Fibroblast of upper back skin (primary cell): ENCODE data around the gene TRAF3IP1.
"Not testable (repeated sequence)": the region's sequence is repeated elsewhere in the genome, so short reads cannot be mapped to it uniquely, and the experiment has no call there.

Experiments
- DNase-seq: peaks from one replicate; pipeline ENCODE4 v3.0.0-alpha.2; 2013

The TRAF3IP1 gene

DNA sequence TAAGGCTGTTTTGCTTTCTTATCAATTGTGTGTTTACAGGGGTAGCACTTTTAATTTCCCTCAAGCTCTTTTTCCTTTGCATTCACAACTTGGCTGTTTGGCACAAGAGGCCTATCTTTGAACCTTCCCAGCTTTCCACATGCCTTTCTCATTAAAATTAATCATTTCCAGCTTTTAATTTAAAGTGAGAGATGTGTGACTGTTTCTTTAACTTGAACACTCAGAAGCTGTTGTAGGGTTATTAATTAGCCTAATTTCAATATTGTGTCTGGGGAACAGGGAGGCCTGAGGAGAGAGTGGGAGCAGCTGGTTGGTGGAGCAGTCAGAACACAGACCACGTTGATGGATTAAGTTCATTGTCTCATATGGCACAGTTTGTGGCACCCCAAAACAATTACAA lies 111.1 kb downstream of the TRAF3IP1 start:
- DNase-seq = no peak

DNA sequence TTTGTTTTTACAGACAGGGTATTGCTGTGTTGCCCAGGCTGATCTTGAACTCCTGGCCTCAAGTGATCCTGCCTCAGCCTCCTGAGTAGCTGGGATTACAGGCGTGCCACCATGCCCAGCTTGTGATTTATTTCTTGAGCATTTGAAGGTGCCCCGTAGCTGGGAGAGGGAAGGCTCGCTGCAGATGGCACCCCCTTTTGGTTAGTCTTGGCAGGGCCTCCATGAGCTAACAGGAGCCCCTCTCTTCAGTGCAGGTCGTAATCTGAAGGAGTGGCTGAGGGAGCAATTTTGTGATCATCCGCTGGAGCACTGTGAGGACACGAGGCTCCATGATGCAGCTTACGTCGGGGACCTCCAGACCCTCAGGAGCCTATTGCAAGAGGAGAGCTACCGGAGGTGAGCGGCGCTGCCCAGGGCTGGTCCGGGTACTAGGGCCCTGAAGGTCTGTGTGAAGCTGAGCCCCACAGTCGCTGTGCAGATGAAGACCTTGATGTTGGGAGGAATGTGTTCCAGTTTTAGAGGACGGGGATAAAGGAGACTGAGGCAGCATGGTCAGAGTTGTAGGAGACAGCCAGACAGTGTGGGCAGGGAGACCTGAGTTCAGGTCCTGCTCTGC lies 113.1 kb downstream of the TRAF3IP1 start:
- no peak for DNase-seq

DNA sequence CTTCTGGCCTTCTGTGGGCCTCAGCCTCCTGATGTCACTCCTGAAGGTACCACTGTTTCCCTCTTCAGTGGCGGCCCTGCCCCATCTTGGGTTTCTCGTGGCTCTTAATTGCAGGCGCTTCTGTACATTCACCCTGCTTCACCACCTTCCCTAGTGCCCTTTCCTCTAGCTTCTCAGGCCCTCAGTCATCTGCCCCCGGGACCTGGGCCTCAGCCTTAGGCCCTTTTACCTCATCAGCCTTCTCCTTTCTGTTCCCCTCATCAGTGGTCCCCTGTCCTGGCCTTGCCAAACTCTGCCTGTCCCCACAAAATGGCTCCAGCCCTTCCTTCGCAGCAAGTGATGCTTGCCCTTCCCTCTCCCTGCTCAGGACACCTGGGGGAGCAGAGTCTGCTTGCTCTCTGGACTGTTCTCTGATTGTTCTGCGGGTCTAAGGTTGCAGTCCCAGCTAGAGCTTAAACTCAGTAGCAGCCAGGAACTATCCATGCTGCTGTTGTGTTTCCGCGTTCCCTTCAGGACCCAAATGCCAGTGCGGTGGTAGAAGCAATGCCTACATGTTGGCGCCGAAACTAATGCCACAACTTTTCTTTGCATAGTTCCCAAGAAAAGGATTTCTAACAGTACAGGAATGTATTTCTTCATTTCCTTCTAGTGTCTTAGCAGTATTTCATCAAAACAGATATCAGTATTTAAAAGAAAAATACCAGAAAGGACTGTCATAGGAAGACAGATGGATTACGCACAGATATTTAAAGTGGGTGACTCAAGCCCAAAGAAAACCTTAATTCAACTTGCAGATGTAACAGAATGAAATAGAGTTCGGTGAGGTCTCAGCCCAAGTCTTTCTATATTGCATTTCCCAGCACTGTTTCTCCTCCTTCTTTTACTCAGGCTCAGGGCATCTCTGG lies 113.9 kb downstream of the TRAF3IP1 start:
- peak; percentile 93 for DNase-seq

DNA sequence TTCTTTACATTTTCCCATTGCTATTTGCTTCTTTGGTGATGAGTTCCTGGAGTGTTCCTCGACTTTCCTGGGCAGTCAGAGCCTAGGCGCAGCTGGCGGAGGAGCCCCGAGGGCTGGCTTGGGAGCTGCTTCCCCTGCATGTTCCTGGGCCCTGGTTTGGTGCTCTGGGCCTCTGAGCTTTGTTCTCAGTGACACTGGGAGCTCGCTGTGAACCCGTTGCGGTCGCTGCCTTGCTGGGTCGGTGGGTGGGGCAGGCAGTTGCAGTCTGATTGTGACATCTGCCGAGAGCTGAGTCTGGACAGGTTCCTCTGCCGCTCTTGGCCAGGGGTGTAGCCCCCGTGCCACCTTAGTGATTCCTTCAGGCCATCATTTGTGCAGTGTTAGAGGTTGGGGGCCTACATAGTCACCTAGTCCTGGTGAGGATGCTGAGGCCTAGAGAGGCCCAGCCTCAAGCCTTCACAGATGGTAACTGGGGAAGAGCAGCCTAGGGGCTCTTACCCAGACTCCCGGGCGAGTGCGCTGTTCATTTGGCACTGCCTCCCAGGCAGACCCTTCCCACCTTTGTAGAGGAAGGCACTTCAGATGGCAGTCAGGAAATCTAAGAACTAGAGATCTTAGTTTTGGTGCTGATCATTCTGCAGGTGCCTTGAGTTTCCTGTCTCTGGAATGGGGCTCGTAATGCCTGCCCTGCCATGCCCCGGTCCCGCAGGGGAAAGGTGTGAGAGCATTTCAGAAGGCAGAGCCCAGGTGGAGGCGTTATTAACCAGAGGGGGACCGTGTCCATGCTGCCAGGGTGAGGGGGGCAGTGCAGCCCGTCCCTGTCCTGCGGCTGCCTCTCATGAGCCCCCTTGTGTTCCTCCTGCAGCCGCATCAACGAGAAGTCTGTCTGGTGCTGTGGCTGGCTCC lies 114.8 kb downstream of the TRAF3IP1 start:
- no peak for DNase-seq

DNA sequence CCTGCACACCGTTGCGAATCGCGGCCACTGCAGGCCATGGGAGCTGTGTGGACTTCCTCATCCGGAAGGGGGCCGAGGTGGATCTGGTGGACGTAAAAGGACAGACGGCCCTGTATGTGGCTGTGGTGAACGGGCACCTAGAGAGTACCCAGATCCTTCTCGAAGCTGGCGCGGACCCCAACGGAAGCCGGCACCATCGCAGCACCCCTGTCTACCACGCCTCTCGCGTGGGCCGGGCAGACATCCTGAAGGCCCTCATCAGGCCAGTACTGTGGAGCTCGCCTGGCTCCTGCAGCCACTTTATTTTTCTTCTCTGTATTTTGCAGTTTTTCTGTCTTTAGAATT lies 115.4 kb downstream of the TRAF3IP1 start:
- DNase-seq = no peak

DNA sequence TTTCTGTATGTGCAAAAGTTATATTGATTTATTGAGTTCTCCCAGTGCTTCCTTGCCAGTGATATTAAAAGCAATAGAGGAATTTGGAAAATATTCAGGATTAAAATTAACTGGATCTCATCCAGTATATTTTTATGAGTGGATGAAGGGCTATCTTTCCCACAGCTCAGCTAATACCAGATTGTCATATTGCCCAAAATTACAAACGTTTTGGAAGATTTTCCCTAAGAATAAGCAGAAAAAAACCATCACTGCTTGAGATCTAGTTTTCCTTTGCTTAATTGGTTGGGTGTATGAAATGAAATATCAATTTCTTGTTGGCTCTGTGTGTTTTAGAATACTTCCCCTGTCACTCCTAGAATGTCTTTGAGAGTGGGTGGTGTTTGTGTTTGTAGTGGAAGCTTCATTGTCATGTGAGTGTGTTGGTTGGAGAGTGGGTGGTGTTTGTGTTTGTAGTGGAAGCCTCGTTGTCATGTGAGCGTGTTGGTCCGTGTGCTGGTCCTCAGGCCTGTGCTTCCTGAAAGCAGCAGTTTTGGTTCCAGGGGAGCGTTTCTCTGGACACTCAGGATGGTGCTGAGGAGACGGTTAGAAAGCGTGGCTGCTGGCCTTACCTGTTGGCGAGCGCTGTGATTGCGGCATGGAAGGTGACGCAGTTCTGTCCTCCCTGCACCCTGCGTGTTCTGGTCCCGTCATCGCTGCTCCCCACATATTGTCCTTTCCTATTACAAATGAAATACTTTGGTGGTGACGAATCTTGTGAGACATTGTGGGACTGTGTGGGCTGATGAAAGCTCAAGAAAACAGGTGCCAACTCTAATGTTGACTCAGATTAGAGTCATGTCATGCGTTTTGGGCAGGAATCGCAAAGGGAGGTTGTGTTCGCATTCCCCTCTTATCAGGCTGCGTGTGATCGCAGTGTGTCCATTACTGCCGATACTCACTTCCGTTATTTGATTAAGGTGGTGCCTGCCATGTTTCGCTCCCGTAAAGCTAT lies 118.8 kb downstream of the TRAF3IP1 start:
- DNase-seq = peak; percentile 83

DNA sequence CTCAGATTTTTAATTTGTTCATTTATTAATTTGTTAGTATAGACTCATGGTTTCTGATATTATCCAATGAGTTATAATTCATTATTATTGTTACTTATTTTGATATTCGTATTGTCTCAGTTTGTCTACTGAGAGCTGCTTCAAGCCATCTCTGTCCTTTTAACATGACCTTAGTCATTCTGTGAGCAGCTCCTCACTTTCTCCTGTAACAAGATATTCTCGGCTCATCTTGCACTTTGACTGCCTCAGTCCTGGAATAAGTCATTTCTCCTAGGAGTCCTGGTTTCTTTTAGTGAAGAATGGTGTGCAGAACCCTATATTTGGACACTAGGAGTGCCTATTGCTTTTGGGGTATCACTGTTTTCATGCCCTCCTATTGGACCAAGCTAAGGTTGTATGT lies 119.6 kb downstream of the TRAF3IP1 start:
- no peak for DNase-seq

DNA sequence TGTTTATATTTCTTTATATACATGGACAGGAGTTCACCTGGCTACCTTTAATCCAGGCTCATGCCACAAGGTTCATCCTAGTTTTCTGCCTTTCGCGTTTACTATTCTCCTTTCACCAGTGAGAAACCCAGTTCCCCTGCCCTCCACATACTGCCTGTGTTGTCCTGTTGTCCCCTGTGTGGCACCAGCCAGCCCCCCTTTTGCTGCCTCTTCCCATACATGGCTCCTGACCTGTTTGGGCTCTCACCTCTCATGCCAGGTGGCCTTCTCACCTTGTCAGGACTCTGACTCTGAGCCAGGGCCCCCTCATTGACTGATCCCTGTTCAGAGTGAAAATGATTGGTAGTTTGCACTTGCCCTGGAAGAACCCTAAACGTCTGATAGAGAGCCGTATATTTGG lies 120.0 kb downstream of the TRAF3IP1 start:
- DNase-seq = no peak

DNA sequence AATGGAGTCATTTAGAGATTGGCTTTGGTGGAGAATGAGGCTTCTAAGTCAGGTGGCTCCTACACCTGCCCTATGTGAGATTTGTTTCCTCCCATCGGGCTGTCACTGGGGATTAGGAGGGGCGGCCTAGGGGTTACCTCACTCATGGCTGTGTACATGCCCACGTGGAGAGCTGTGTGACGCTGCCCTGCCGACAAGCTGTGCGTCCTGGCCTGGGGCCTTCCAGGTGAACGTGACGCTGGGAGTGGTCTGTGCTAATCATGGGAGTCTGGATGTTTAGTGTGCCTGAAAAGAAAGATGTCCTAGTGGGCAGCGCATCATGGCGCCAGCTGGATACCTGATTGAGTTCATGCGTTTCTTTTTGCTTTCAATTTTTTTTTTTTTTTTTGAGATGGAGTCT lies 120.4 kb downstream of the TRAF3IP1 start:
- no peak for DNase-seq

DNA sequence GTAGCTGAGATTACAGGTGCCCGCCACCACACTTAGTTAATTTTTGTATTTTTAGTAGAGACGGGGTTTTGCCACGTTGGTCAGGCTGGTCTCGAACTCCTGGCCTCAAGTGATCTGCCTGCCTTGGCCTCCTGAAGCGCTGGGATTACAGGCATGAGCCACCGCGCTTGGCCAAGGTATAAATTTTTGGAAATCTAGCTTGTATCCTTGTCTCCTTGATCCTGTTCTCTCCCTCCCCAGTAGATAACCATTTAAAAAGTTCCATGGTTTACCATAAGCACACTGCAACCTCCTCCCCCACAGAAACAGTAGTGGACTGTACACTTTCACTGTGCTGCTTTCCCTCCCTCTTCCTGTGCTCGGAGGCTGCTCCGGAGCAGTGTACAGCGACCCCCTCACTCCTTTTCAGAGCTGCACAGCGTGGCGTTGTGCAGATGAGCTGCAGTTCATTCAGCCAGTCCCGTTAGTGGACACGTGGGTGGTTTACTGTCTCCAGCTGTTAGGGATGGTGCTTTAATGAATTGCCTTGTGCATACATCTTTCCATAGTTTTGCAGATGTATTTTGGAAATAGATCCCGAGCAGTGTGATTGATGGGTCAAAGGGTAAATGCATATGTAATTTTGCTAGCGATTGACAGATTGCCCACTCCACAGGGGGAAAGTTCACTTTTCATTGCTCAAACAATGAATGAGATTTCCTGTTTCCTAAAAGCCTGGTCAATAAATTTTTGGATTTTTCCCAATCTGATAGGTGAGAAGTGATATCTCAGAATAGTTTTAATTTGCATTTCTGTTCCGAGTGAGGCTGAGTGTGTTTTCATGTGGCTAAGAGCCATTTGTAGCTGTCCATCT lies 121.2 kb downstream of the TRAF3IP1 start:
- DNase-seq = no peak

DNA sequence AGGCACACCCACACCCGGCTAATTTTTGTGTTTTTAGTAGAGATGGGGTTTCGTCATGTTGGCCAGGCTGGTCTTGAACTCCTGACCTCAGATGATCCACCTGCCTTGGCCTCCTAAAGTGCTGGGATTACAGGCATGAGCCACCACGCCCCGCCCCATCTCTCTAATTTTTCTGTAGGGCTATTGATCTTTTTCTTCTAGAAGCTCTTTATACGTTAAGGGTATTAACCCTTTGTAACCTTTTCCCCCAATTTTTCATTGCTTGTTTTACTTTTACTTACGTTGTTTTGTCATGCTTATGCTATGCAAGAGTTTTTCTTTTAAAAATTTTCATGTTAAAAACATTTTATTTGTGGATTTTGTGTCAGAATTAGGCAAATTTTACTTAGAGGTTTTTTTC lies 121.9 kb downstream of the TRAF3IP1 start:
- DNase-seq = not testable (repeated sequence)

DNA sequence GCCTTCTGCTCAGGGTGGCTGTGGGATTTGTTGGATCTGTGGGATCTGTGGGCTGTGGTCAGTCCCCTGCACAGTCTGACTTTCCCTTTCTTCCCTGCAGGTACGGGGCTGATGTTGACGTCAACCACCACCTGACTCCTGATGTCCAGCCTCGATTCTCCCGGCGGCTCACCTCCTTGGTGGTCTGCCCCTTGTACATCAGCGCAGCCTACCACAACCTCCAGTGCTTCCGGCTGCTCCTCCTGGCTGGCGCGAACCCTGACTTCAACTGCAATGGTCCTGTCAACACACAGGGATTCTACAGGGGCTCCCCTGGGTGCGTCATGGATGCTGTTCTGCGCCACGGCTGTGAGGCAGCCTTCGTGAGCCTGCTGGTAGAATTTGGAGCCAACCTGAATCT lies 123.9 kb downstream of the TRAF3IP1 start:
- DNase-seq = no peak

DNA sequence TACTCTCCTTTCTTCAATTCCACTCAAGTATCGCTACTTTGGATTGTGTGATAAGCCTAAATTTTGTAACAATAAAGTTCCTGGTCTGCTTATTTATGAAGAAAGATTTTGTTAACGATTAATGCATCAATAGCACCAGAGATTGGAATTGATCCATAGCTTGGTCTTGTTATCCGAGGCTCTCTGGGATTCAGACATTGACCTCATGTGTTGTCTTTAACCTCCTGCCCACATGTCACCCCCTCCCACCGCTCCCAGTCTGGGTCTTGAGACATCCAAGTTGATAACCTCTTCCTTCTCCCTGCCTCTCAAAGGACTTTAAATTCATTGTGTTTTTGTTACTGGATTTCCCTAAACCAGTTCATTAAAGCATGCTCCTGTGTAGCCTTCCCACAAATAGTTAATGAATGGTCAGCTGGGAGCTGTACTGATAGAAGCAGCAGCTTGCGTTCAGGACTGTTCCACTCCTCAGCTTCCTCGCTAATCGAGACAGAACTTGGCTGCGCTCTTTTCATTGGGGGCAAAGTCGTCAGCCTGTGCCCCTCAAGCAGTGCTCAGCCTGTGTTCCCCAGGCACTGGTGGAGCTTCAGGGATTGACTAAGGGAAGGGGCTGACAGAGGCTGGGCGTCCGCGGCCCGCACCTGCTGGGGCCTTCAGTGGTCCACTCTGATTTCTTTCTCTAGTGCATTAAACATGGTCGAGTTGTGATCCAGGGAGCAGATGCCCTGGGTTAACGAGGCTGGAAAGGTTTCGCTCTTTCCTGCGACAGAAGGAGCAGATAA lies 125.3 kb downstream of the TRAF3IP1 start:
- no peak for DNase-seq

DNA sequence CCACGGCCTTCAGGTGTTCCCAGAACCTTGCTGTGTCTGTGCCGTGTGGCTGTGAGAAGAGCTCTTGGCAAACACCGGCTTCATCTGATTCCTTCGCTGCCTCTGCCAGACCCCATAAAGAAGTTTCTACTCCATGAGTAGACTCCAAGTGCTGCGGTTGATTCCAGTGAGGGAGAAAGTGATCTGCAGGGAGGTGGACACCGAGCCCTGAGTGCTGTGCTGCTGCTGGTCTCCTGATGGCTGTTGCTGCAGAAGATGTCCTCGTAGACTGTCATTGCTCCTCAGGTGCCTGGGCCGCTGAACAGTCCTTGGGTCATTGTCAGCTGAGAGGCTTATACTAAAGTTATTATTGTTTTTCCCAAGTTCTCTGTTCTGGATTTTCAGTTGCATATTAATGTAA lies 126.1 kb downstream of the TRAF3IP1 start:
- DNase-seq = no peak

DNA sequence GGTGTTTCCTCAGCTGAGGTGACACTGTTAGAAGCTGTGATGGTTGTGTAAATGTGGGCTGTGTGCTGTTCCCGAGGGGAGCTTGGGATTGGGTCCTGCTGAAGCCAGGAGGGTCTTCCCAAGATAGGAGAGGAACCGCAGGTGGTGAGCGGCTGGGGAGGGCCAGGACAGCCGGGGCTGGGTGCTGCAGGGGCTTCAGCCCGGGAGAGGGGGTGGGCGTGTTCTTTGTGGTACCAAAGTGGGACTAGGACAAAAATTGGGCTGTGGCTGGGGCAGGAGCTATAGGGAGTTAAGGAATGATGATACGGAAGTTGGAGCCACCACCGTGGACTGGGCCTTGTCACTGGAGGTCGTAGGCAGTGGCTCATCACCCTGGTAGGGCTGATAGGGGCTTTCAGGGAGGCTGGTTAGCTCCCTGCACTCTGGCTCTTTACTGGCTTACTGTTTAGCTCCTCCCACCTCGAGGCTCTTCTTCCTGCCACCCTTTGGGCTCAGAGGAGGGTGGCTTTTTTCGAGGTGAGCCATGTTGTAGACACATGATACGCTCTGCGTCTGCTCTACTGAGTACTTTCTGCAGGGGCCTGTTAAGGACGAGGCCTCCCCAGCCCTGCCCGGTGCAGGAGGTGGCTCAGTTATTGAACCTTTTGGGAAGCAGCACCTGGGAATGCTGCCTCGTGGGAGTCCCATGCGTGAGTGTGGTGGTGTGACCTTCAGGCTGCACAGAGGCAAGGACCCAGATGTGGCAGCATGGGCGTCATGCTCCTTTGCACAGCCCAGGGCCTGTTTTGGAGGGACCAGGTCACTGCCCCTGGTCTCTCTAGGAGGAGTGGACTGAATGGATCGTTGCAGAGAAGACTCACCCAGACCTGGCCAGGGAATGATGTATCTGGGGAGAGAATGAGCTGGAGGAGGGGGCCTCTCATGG lies 128.0 kb downstream of the TRAF3IP1 start:
- no peak for DNase-seq

DNA sequence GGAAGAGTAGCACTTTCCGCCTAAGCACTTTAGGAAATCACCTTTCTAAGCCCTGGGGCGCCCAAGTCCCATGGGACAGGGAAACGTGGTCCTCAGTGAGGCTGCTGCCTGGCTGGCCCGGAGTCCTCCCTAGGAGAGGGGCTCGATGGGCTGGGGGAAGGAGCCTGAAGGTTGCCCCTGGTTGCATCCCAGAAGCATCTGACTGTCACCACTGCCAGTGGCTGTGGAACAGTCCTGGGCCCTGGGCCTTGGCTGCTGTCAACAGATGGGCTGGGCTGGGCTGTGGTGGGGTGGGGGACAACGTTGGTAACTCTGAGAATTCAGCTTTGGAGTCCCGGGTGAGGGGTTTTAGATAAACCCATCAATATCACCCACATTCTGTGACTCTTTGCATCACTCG lies 128.9 kb downstream of the TRAF3IP1 start:
- no peak for DNase-seq

DNA sequence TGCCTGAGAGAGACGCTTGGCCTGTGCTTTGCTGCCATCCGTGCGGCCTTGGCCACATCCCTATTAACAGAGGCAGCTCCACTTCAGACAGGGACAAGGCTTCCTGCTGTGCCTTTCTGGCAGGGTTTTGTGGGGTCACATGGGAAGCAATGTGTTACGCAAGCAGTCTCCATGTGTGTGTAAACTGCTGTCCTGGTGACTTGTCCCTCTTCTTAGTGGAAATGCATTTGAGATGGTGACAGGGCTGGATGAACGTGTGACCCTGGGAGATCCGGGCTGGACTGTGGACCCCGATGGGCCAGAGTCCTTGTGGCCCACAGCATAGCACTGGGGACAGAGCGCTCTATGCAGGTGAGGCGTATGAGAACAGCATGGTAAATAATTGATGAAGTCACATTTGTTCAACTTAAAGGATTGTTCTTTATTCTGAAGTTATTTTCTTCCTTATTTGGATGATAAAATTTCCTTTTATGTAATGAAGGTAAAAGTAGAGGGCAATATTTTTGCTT lies 129.6 kb downstream of the TRAF3IP1 start:
- DNase-seq = no peak

DNA sequence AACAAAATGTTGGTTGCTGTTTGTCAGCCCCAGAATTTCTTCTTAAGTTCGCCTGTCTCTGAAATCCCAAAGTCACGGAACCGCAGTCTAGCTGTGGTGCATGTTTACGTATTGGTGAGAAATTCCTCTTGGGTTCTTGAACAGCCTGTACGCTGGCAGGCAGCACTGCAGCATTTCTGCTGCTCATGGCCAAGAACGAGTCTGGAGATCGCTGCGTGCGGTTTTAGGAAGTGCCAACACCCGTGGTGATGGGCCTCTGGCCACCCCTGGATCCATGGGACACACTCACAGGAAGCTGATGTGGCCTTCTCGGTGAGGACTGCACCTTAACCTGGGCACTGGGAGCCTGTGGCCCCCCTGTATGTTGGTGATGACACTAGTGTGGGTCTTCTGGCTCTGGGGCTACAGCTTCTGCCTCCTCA lies 130.1 kb downstream of the TRAF3IP1 start:
- no peak for DNase-seq
